ENCODE data around the gene PBX3. TPM values are rescaled to one million over a fixed set of nuclear protein-coding genes. Genes with fewer than 3 reads are reported as not detected.

Gene PBX3
- total and polyA plus RNA-seq, 4 donors, result 7.3 to 18.9 (median 11.1) TPM

DNA sequence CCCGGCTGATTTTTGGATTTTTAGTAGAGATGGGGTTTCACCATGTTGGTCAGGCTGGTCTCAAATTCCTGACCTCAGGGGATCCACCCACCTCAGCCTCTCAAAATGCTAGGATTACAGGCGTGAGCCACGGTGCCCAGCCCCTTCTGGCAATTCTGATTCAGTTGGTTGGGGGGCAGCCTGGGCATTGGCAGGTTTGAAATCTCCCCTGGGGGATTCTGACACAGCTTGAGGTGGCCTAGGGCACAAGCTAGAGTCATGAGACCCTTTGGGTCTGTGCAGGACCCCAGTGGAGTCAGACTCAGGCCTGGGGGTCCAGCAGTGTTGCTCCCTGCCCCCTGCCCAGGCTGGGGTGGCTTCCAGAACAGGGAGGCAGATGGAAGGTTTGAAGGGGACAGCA, 239.8 kb downstream of the PBX3 start:
- no peak overlapping the region for H3K4me3 ChIP-seq (ENCODE audit: low read depth in 1 of 3, low read length in 3 of 3)
- H3K27ac ChIP-seq (ENCODE audit: low read depth in 1 of 2, low read length in 2 of 2), result no peak overlapping the region
- H3K27me3 ChIP-seq (ENCODE audit: control insufficient read depth in 4 of 4, insufficient read depth in 4 of 4, low read length in 3 of 4), result no peaks in the 10 kb centered on the region
- H3K9ac ChIP-seq (ENCODE audit: low read depth in 1 of 2, low read length in 2 of 2), result no peak overlapping the region
- TF ChIP-seq SP1 (IDR thresholded peaks at IDR 0.05), result no peak
- TF ChIP-seq YY1 (IDR thresholded peaks at IDR 0.05), result no peak
- TF ChIP-seq, protein P1, sequence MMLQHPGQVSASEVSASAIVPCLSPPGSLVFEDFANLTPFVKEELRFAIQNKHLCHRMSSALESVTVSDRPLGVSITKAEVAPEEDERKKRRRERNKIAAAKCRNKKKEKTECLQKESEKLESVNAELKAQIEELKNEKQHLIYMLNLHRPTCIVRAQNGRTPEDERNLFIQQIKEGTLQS (IDR thresholded peaks at IDR 0.05), result no peak
- TF ChIP-seq, protein P2, sequence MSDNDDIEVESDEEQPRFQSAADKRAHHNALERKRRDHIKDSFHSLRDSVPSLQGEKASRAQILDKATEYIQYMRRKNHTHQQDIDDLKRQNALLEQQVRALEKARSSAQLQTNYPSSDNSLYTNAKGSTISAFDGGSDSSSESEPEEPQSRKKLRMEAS (IDR thresholded peaks at IDR 0.05), result no peak
- no peak for TF ChIP-seq TAF1 (conservative IDR thresholded peaks at IDR 0.05)
- no peak for TF ChIP-seq FOXA1 (IDR thresholded peaks at IDR 0.05)
- TF ChIP-seq, protein P3, sequence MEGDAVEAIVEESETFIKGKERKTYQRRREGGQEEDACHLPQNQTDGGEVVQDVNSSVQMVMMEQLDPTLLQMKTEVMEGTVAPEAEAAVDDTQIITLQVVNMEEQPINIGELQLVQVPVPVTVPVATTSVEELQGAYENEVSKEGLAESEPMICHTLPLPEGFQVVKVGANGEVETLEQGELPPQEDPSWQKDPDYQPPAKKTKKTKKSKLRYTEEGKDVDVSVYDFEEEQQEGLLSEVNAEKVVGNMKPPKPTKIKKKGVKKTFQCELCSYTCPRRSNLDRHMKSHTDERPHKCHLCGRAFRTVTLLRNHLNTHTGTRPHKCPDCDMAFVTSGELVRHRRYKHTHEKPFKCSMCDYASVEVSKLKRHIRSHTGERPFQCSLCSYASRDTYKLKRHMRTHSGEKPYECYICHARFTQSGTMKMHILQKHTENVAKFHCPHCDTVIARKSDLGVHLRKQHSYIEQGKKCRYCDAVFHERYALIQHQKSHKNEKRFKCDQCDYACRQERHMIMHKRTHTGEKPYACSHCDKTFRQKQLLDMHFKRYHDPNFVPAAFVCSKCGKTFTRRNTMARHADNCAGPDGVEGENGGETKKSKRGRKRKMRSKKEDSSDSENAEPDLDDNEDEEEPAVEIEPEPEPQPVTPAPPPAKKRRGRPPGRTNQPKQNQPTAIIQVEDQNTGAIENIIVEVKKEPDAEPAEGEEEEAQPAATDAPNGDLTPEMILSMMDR (IDR thresholded peaks at IDR 0.05; ENCODE audit: low read depth, low read length, missing input control), result no peak
- no peak for TF ChIP-seq RAD21 (IDR thresholded peaks at IDR 0.05)
- TF ChIP-seq JUND (IDR thresholded peaks at IDR 0.05), result no peak
- no peak for TF ChIP-seq GABPA (IDR thresholded peaks at IDR 0.05 in 1 of 2, conservative IDR thresholded peaks at IDR 0.05 in 1 of 2)
- TF ChIP-seq HNF4A (conservative IDR thresholded peaks at IDR 0.05), result no peak
- TF ChIP-seq, protein P4, sequence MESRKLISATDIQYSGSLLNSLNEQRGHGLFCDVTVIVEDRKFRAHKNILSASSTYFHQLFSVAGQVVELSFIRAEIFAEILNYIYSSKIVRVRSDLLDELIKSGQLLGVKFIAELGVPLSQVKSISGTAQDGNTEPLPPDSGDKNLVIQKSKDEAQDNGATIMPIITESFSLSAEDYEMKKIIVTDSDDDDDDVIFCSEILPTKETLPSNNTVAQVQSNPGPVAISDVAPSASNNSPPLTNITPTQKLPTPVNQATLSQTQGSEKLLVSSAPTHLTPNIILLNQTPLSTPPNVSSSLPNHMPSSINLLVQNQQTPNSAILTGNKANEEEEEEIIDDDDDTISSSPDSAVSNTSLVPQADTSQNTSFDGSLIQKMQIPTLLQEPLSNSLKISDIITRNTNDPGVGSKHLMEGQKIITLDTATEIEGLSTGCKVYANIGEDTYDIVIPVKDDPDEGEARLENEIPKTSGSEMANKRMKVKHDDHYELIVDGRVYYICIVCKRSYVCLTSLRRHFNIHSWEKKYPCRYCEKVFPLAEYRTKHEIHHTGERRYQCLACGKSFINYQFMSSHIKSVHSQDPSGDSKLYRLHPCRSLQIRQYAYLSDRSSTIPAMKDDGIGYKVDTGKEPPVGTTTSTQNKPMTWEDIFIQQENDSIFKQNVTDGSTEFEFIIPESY (IDR thresholded peaks at IDR 0.05), result no peak
- TF ChIP-seq NR2F2 (IDR thresholded peaks at IDR 0.05), result no peak
- H3K4me1 ChIP-seq (ENCODE audit: control insufficient read depth in 4 of 4, insufficient read depth in 4 of 4, low read length in 3 of 4), result no peaks in the 10 kb centered on the region
- 92% methylated on average over 3 of the region's 3 CpGs for WGBS
- no peak for DNase-seq (ENCODE audit: low spot score)
- H3K36me3 ChIP-seq (ENCODE audit: control insufficient read depth in 4 of 4, insufficient read depth in 3 of 4, low read depth in 1 of 4, low read length in 3 of 4), result no peaks in the 10 kb centered on the region
- no peaks in the 10 kb centered on the region for H3K9me3 ChIP-seq (ENCODE audit: control insufficient read depth in 4 of 4, low read length in 3 of 4)

DNA sequence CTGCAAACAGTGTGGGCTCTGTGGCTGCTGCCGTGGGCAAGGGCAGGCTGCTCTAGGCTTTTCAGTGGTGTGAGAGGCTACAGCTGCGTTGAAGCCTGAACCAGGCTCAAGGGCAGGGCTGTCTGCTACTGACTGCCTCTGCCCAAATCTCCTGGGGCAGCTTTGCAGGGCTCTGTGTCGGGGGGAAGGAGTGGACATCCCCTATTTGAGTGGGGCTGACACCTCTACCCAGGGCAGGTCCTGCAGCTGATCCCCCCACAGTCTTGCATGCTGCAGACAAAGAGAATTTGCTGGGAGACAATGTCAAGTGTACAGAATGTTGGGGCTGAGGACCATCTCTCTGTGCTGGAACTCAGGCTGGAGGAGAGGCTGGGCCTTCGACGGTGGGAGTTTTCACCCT, 240.2 kb downstream of the PBX3 start:
- no peaks in the 10 kb centered on the region for H3K27me3 ChIP-seq (ENCODE audit: control insufficient read depth in 4 of 4, insufficient read depth in 4 of 4, low read length in 3 of 4)
- WGBS, result 88% methylated on average over 5 of the region's 5 CpGs
- no peaks in the 10 kb centered on the region for H3K9me3 ChIP-seq (ENCODE audit: control insufficient read depth in 4 of 4, low read length in 3 of 4)
- H3K4me3 ChIP-seq (ENCODE audit: low read depth in 1 of 3, low read length in 3 of 3), result no peak overlapping the region
- no peak overlapping the region for H3K9ac ChIP-seq (ENCODE audit: low read depth in 1 of 2, low read length in 2 of 2)
- TF ChIP-seq, protein P2 (IDR thresholded peaks at IDR 0.05), result no peak
- no peak for TF ChIP-seq HNF4G (IDR thresholded peaks at IDR 0.05)
- TF ChIP-seq RAD21 (IDR thresholded peaks at IDR 0.05), result no peak
- TF ChIP-seq, protein P4 (IDR thresholded peaks at IDR 0.05), result no peak
- no peak for TF ChIP-seq RXRA (IDR thresholded peaks at IDR 0.05)
- H3K4me1 ChIP-seq (ENCODE audit: control insufficient read depth in 4 of 4, insufficient read depth in 4 of 4, low read length in 3 of 4), result no peaks in the 10 kb centered on the region
- H3K36me3 ChIP-seq (ENCODE audit: control insufficient read depth in 4 of 4, insufficient read depth in 3 of 4, low read depth in 1 of 4, low read length in 3 of 4), result no peaks in the 10 kb centered on the region
- no peak for DNase-seq (ENCODE audit: low spot score)
- H3K27ac ChIP-seq (ENCODE audit: low read depth in 1 of 2, low read length in 2 of 2), result no peak overlapping the region
